Heart left ventricle (tissue), 16 donors: ENCODE data around the gene ZNF681. TPM values are rescaled to one million over a fixed set of nuclear protein-coding genes. Genes with fewer than 3 reads are reported as not detected.

ENCODE experiments used
- ATAC-seq, 4 donors: fragments of 200-7000 bp; cut with Tn5 transposase; one replicate each; pipeline ENCODE4 v1.9.1; 2020 to 2022; ENCODE audit warnings: moderate library complexity in 4 of 4, mild to moderate bottlenecking in 3 of 4, moderate number of reproducible peaks in 1 of 4
- DNase-seq, 5 donors: peaks; one replicate each; pipeline ENCODE4 v3.0.0-alpha.2; 2020
- H3K27ac ChIP-seq, 12 donors: fragments of 200-600 bp; sonication (generic) in 4 of 12; one replicate each; pipeline versions ENCODE4 v1.5.0 to v1.8.0; 2016 to 2022; ENCODE audit warnings: mild to moderate bottlenecking in 2 of 12
- H3K27me3 ChIP-seq, 9 donors: fragments of 200-600 bp; sonication (generic) in 2 of 9; one replicate each; pipeline versions ENCODE4 v1.5.1 to v1.8.0; 2016 to 2022; ENCODE audit warnings: mild to moderate bottlenecking in 3 of 9
- H3K36me3 ChIP-seq, 9 donors: fragments of 200-600 bp; sonication (generic) in 2 of 9; one replicate each; pipeline versions ENCODE4 v1.5.0 to v1.8.0; 2018 to 2022; ENCODE audit warnings: mild to moderate bottlenecking in 2 of 9
- H3K4me1 ChIP-seq, 12 donors: fragments of 200-600 bp; sonication (generic) in 4 of 12; one replicate each; pipeline versions ENCODE4 v1.5.0 to v1.8.0; 2016 to 2022; ENCODE audit warnings: mild to moderate bottlenecking in 3 of 12
- H3K4me3 ChIP-seq, 12 donors: fragments of 200-600 bp; sonication (generic) in 4 of 12; one replicate each; pipeline versions ENCODE4 v1.5.0 to v1.8.0; 2017 to 2022; ENCODE audit warnings: mild to moderate bottlenecking in 9 of 12, moderate library complexity in 4 of 12
- H3K9me3 ChIP-seq, 12 donors: fragments of 200-600 bp; sonication (generic) in 4 of 12; one replicate each; pipeline versions ENCODE4 v1.5.0 to v1.8.0; 2016 to 2022; ENCODE audit warnings: mild to moderate bottlenecking in 1 of 12
- POLR2A ChIP-seq, 2 donors: fragments of 450-650 bp; IDR thresholded peaks; one replicate each; pipeline ENCODE4 v1.6.1; 2017; ENCODE audit warnings: antibody characterized with exemption in 2 of 2, mild to moderate bottlenecking in 2 of 2, moderate library complexity in 2 of 2
- WGBS, 4 donors: extraction: QIAGEN DNeasy Blood & Tissue Kit in 2 of 4; methylation state at CpG; one replicate each; pipeline versions ENCODE4 v1.1.5 to v1.1.7; 2013 to 2018; 5-methylcytosine and 5-hydroxymethylcytosine counted together
- intact Hi-C, 10 donors: fragments of 100-400 bp; cut with DNase I; formaldehyde crosslinking; loops; one replicate each; pipeline versions ENCODE4 v1.11.1 to v1.14.2; 2022
- long read RNA-seq, 3 donors: library from polyadenylated mRNA; unstranded; transcript quantifications; one replicate each; pipeline ENCODE4 v2.0.0, GENCODE V29; 2020 to 2021
- polyA plus RNA-seq, 2 donors: library from polyadenylated mRNA; stranded (reverse); fragments of 200-250 nt; gene quantifications; one replicate each; pipeline ENCODE4 v1.2.3, GENCODE V29; 2013
- total RNA-seq, 9 donors: library from RNA; depleted of rRNA in 2 of 9; stranded (reverse); fragments of >200 nt in 2 of 9; fragmentation: NEBNext Ultra II Directional in 3 of 9; extraction: Animal tissue kit (Norgen Biotek cat#: 25700) in 3 of 9; gene quantifications; one replicate each; pipeline versions ENCODE4 v1.1.0 to v1.2.4, GENCODE V29; 2016 to 2023
- TF ChIP-seq, protein P1 (sequence below), 12 donors: fragments of 200-600 bp; sonication (generic) in 4 of 12; IDR thresholded peaks; one replicate each; pipeline versions ENCODE4 v1.5.0 to v1.8.0; 2018 to 2022; ENCODE audit warnings: antibody characterized with exemption in 12 of 12, mild to moderate bottlenecking in 5 of 12
- donor health status: ischemic (EF 13 %, LVEDD 7.1; RV severe dilation, severe dysfunction).
- donor health status: healthy with polysubstance abuse.
- donor health status: DM: no; HTN: yes; CAD: no.
- donor health status: DM: no; HTN: no; CAD: no.
- donor health status: ischemic (EF 25% LVEDD 6.9; RV normal size, moderate dysfunction).
- donor health status: ischemic (EF 25% LVEDD 5.7; RV mildly dilated, moderate dysfunction).
- donor health status: healthy.
- donor health status: DM: yes; HTN: yes; CAD: no.
- donor health status: ischemic (EF 35%, LVEDD 5.7; RV mildly dilated, moderate dysfunction).
- donor health status: nonischemic (EF 11% LVEDD 7.7; RV severe dilation, severe dysfunction).
- donor health status: DM: yes; HTN: yes; CAD: no.
- donor health status: PGD.
- donor health status: ischemic (EF 29% LVEDD 5.4; RV normal size, mild dysfunction).
- donor health status: nonischemic (EF 23%, LVEDD 6.1; RV moderate dilation, normal function).

The ZNF681 gene
- total RNA-seq (1 to 10 TPM in 2 of 9 donors, under 1 TPM in 7; 0.28 to 1.6 (median 0.65) TPM), polyA plus RNA-seq (under 1 TPM; 0.19 to 0.65 TPM)
- long read RNA-seq, donor 1 = 0 reads
- long read RNA-seq, donor 2, partial matches to known transcripts = 0 of 1 reads
- long read RNA-seq, donor 2, other reads (novel, unspliced or antisense) = 1 of 1 reads
- long read RNA-seq, donor 3, full-length matches to known transcripts = 2 of 2 reads
- long read RNA-seq, donor 3, partial matches to known transcripts = 0 of 2 reads
- long read RNA-seq, donor 3, other reads (novel, unspliced or antisense) = 0 of 2 reads

DNA sequence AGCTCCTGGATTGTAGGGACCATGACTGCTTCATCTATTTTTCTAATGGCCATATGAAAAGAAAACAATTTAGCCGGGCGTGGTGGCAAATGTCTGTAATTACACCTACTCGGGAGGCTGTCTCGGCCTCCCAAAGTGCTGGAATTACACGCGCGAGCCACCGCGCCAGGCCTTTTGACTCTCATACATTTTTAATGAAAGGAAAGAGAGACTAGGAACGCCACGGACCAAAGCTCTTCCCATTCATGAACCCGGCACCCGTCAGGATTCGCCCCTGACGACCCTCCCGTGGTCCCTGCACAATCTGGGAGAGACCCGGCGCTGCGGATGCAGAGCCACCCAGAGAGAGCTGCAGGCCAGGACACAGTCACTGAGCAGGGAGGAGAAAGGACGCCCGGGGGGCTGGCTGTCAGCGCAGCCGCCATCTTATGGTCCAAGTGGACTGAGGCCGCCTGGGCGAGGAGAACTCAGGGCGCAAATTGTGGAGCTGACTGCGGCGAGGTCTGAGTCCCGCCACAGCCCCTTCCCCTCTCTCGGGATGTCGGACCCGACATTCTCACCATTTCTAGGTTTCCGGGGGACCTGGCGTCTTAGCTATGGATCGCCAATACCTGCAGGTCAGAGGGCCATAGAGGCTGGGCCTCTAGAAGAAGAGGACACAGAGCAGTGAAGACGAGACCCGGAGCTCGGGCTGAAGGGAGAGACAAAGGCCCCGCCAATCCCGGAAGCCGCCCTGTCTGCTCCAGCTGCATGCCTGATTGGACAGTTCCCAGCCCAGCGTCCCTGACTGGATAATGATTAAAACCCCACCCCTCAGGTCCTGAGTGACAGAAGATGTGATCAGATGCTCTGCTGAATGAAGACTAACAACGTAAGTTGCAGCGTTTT, at the start of gene ZNF681:
ZNF681 (minus strand) TSS at position 705 of the 888 bp plus-strand sequence; CDS start at position 563, 142 bp downstream.
- Histone ChIP-seq H3K9me3 (peaks cover 0 to 2% (median 0%) of the 10 kb centered on the region in 12 donors), H3K27me3 (no peaks in the 10 kb centered on the region), H3K4me3 (peak within 1 kb of the TSS; percentile 48 to 94 (median 76)), H3K27ac (peak within 1 kb of the TSS in 11 of 12 donors; percentile 31 to 79 (median 65)), H3K36me3 (peaks cover 0 to 8% (median 0%) of the 10 kb centered on the region in 9 donors), H3K4me1 (peaks cover 0 to 20% (median 3%) of the 10 kb centered on the region in 12 donors)
- ATAC-seq (peak; percentile 95 to 97 (median 97)), DNase-seq (peak; percentile 88 to 94 (median 92))
- intact Hi-C loops = loop anchor here in 2 of 10 donors (5.0 kb wide), 1 partner anchor 71 kb away; the partner anchor contains the start of gene ZNF675 (in 2 of the 2)
- WGBS, 4 donors = 0 to 2% (median 1%) methylated on average over 30 to 44 of the region's 44 CpGs
- peak in 1 of 2 donors; percentile 53 for TF ChIP-seq POLR2A (IDR thresholded peaks at IDR 0.05)
- TF ChIP-seq, protein P1, sequence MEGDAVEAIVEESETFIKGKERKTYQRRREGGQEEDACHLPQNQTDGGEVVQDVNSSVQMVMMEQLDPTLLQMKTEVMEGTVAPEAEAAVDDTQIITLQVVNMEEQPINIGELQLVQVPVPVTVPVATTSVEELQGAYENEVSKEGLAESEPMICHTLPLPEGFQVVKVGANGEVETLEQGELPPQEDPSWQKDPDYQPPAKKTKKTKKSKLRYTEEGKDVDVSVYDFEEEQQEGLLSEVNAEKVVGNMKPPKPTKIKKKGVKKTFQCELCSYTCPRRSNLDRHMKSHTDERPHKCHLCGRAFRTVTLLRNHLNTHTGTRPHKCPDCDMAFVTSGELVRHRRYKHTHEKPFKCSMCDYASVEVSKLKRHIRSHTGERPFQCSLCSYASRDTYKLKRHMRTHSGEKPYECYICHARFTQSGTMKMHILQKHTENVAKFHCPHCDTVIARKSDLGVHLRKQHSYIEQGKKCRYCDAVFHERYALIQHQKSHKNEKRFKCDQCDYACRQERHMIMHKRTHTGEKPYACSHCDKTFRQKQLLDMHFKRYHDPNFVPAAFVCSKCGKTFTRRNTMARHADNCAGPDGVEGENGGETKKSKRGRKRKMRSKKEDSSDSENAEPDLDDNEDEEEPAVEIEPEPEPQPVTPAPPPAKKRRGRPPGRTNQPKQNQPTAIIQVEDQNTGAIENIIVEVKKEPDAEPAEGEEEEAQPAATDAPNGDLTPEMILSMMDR (IDR thresholded peaks at IDR 0.05) = peak in 3 of 12 donors; percentile 3 to 34 (median 33)

DNA sequence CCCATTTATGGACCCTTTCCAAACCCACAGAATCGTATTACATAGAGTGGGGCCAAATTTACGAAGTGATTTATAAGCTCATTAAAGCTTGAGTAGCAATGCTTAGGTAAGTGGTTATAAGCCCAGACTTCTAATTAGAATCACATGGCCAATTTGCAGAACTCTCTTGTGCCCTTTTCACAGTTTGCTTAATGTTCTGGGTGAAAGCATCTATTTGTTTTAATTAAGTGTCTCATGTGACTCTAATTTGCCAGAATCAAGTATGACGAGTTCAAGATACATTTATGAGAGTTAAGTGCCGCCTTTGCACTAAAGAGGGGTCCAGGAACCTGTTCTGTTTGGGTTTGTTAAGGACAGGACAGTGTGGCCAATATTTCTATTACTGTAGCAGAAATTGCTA, 46.0 kb upstream of the ZNF681 start:
- H3K27ac ChIP-seq = no peak overlapping the region
- H3K4me1 ChIP-seq = peaks cover 0 to 1% (median 0%) of the 10 kb centered on the region in 12 donors
- H3K9me3 ChIP-seq = peaks cover 0 to 3% (median 0%) of the 10 kb centered on the region in 12 donors
- TF ChIP-seq, protein P1 (IDR thresholded peaks at IDR 0.05) = no peak
- no peak for TF ChIP-seq POLR2A (IDR thresholded peaks at IDR 0.05)
- DNase-seq = no peak
- intact Hi-C loops = no loop called here
- H3K36me3 ChIP-seq = peaks cover 0 to 3% (median 0%) of the 10 kb centered on the region in 9 donors
- H3K27me3 ChIP-seq = no peaks in the 10 kb centered on the region
- no peak for ATAC-seq
- WGBS, 4 donors = 89 to 95% (median 94%) methylated on average over 4 of the region's 4 CpGs
- no peak overlapping the region for H3K4me3 ChIP-seq

DNA sequence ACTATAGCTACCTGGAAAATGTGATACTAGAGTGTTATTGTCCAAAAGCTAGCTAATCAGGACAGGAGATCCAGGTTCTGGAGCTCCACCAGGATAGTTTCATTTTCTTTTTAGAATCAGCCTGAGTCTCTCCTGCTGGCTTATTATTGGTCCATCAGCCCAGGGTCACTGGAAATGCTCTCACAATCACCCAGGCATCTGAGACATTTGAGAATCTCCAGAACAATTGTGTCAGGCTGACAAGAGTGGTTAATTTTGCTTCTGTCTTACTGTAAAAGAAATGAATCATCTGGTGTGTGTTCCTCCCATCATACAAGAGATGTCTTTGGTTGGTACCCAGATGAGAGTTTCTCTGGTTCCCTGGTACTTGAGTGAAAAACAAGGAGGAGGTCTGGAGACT, 43.6 kb upstream of the ZNF681 start:
- no peak for DNase-seq
- H3K27ac ChIP-seq = no peak overlapping the region
- H3K9me3 ChIP-seq = peaks cover 0 to under 1% (median 0%) of the 10 kb centered on the region in 12 donors
- TF ChIP-seq POLR2A (IDR thresholded peaks at IDR 0.05) = no peak
- TF ChIP-seq, protein P1 (IDR thresholded peaks at IDR 0.05) = no peak
- intact Hi-C loops = no loop called here
- peak overlapping the region in 1 of 12 donors; percentile 21 for H3K4me3 ChIP-seq
- ATAC-seq = no peak
- H3K4me1 ChIP-seq = peaks cover 0 to 5% (median 0%) of the 10 kb centered on the region in 12 donors
- no peaks in the 10 kb centered on the region for H3K36me3 ChIP-seq
- no peaks in the 10 kb centered on the region for H3K27me3 ChIP-seq

DNA sequence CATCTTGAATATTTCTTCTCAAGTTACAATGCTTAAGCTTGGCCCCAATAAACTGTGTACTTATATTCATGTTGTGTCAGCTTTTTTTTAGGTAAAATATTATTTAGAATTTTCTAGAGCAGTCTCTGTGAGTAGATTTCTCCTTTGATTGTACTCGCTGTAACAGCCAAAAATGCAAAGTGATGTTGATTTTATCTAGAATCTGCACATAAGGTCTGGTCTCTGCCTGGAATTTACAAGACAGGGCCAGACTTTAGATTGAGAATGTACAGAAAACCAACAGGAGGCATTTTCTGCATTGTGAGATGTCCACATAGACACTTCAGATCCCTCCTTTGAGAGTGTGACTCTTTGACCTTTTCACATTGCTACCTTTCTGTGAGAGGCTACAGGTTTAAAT, 43.1 kb upstream of the ZNF681 start:
- Histone ChIP-seq H3K27ac (no peak overlapping the region), H3K4me1 (peaks cover 0 to 5% (median 0%) of the 10 kb centered on the region in 12 donors), H3K9me3 (peaks cover 0 to 5% (median 0%) of the 10 kb centered on the region in 12 donors), H3K36me3 (no peaks in the 10 kb centered on the region), H3K27me3 (no peaks in the 10 kb centered on the region), H3K4me3 (peak overlapping the region in 1 of 12 donors; percentile 21)
- DNase-seq = no peak
- intact Hi-C loops = no loop called here
- WGBS, 4 donors = 92 to 97% (median 96%) methylated on average over 1 of the region's 1 CpG
- TF ChIP-seq, protein P1 (IDR thresholded peaks at IDR 0.05) = no peak
- TF ChIP-seq POLR2A (IDR thresholded peaks at IDR 0.05) = no peak
- no peak for ATAC-seq
